Superior temporal gyrus (tissue), 1 donor: ENCODE results near the gene FYB1.

ENCODE experiments used
- DNase-seq: peaks from one replicate; pipeline ENCODE4 v3.0.0-alpha.2; 2016; ENCODE audit errors: extremely low spot score

FYB1 gene

GRCh38 chr5:39160576-39161213, 58.7 kb downstream of the FYB1 start:
- DNase-seq, result no peak

GRCh38 chr5:39159811-39160490, 59.4 kb downstream of the FYB1 start:
- DNase-seq, result no peak

- no peak for DNase-seq
Observed at GRCh38 chr5:39158786-39159185, 60.6 kb downstream of the FYB1 start.

- DNase-seq, result no peak
Observed at GRCh38 chr5:39158127-39158593, 61.2 kb downstream of the FYB1 start.

GRCh38 chr5:39157701-39158100, 61.7 kb downstream of the FYB1 start:
- DNase-seq, result no peak

- DNase-seq, result no peak
Observed at GRCh38 chr5:39156082-39156481, 63.3 kb downstream of the FYB1 start.

GRCh38 chr5:39151745-39152144, 67.6 kb downstream of the FYB1 start:
- DNase-seq, result no peak

GRCh38 chr5:39149966-39150365, 69.4 kb downstream of the FYB1 start:
- DNase-seq, result no peak

GRCh38 chr5:39148983-39149534, 70.3 kb downstream of the FYB1 start:
- peak; percentile 77 for DNase-seq

GRCh38 chr5:39146831-39147540, 72.4 kb downstream of the FYB1 start:
- DNase-seq, result peak; percentile 67

- DNase-seq, result no peak
Observed at GRCh38 chr5:39143151-39143860, 76.1 kb downstream of the FYB1 start.

- DNase-seq, result no peak
Observed at GRCh38 chr5:39140558-39141168, 78.7 kb downstream of the FYB1 start.

- no peak for DNase-seq
Observed at GRCh38 chr5:39138892-39139291, 80.5 kb downstream of the FYB1 start.

GRCh38 chr5:39137819-39138451, 81.4 kb downstream of the FYB1 start:
- no peak for DNase-seq

GRCh38 chr5:39137391-39137790, 82.0 kb downstream of the FYB1 start:
- DNase-seq, result no peak

GRCh38 chr5:39132792-39133191, 86.6 kb downstream of the FYB1 start:
- peak; percentile 50 for DNase-seq

- DNase-seq, result no peak
Observed at GRCh38 chr5:39132128-39132447, 87.3 kb downstream of the FYB1 start.

GRCh38 chr5:39131210-39132127, 87.9 kb downstream of the FYB1 start:
- peak; percentile 78 for DNase-seq

- DNase-seq, result no peak
Observed at GRCh38 chr5:39130716-39131115, 88.6 kb downstream of the FYB1 start.

GRCh38 chr5:39121922-39122321, 97.4 kb downstream of the FYB1 start:
- no peak for DNase-seq
